ENCODE measurements around the gene CEP43.

DNA sequence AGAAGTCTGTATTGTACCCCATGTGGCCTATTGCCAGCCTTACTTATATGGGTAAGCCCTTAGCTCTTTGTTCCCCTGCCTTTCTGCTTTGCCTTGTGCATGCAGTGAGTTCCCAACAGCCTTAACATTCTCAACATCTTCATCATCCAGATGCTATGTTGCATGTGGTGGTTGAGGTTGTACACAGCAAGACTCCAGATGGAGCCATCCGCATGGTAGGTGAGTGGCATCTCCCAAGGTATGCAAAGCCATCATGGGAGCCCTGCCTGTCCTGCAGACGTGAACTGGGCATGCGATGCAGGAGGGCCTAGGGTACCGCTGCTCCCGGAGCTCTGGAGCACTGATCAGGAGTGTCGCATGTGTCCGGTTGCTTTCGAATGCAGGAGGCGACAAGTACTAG is 16.1 kb downstream of the CEP43 start:
- TF ChIP-seq, protein P1, sequence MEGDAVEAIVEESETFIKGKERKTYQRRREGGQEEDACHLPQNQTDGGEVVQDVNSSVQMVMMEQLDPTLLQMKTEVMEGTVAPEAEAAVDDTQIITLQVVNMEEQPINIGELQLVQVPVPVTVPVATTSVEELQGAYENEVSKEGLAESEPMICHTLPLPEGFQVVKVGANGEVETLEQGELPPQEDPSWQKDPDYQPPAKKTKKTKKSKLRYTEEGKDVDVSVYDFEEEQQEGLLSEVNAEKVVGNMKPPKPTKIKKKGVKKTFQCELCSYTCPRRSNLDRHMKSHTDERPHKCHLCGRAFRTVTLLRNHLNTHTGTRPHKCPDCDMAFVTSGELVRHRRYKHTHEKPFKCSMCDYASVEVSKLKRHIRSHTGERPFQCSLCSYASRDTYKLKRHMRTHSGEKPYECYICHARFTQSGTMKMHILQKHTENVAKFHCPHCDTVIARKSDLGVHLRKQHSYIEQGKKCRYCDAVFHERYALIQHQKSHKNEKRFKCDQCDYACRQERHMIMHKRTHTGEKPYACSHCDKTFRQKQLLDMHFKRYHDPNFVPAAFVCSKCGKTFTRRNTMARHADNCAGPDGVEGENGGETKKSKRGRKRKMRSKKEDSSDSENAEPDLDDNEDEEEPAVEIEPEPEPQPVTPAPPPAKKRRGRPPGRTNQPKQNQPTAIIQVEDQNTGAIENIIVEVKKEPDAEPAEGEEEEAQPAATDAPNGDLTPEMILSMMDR (IDR thresholded peaks at IDR 0.05; ENCODE audit: insufficient read depth, low read length) = no peak
- TF ChIP-seq POLR2AphosphoS5 (IDR thresholded peaks at IDR 0.05; ENCODE audit: low read depth) = no peak
- TF ChIP-seq, protein P2, sequence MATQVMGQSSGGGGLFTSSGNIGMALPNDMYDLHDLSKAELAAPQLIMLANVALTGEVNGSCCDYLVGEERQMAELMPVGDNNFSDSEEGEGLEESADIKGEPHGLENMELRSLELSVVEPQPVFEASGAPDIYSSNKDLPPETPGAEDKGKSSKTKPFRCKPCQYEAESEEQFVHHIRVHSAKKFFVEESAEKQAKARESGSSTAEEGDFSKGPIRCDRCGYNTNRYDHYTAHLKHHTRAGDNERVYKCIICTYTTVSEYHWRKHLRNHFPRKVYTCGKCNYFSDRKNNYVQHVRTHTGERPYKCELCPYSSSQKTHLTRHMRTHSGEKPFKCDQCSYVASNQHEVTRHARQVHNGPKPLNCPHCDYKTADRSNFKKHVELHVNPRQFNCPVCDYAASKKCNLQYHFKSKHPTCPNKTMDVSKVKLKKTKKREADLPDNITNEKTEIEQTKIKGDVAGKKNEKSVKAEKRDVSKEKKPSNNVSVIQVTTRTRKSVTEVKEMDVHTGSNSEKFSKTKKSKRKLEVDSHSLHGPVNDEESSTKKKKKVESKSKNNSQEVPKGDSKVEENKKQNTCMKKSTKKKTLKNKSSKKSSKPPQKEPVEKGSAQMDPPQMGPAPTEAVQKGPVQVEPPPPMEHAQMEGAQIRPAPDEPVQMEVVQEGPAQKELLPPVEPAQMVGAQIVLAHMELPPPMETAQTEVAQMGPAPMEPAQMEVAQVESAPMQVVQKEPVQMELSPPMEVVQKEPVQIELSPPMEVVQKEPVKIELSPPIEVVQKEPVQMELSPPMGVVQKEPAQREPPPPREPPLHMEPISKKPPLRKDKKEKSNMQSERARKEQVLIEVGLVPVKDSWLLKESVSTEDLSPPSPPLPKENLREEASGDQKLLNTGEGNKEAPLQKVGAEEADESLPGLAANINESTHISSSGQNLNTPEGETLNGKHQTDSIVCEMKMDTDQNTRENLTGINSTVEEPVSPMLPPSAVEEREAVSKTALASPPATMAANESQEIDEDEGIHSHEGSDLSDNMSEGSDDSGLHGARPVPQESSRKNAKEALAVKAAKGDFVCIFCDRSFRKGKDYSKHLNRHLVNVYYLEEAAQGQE (IDR thresholded peaks at IDR 0.05; ENCODE audit: insufficient replicate concordance, low read depth) = no peak

All from HL-60 (cell line).